AG04450 (cell line): ENCODE results near the gene TRPM2. TPM values are rescaled to one million over a fixed set of nuclear protein-coding genes. Genes with fewer than 3 reads are reported as not detected.
A peak's percentile ranks its signal among the peaks of the same experiment; 100 is the strongest.

Source experiments
- CTCF ChIA-PET: fragments of 300-600, 350-600 bp; formaldehyde crosslinking; extraction: SDS; loops from one replicate; lab custom pipeline; 2022; ENCODE audit warnings: antibody characterized with exemption, inconsistent platforms; lab: Charles Lee
- POLR2A ChIA-PET: fragments of 350-600 bp; formaldehyde crosslinking; extraction: SDS; loops from one replicate; lab custom pipeline; 2021; ENCODE audit warnings: antibody characterized with exemption, inconsistent platforms; lab: Yijun Ruan, JAX
- DNase-seq: peaks from one replicate; pipeline ENCODE4 v3.0.0-alpha.2; 2011; ENCODE audit warnings: low read depth, low spot score
- H3K27ac ChIP-seq: one replicate; pipeline ENCODE4 v1.5.1; 2012; ENCODE audit warnings: low read depth, low read length, control low read depth
- H3K27me3 ChIP-seq: one replicate; pipeline ENCODE4 v1.6.0; 2012; ENCODE audit warnings: low read length; ENCODE audit not compliant: control insufficient read depth, insufficient read depth
- H3K4me3 ChIP-seq: 2 replicates; pipeline ENCODE4 v1.5.1; 2011; ENCODE audit warnings: mild to moderate bottlenecking, low read depth, low read length, control low read depth
- H3K9me3 ChIP-seq: 2 replicates; pipeline ENCODE4 v1.5.1; 2012; ENCODE audit warnings: low read length; ENCODE audit not compliant: control insufficient read depth, insufficient read depth
- CTCF ChIP-seq: IDR thresholded peaks from 2 replicates; pipeline ENCODE4 v1.5.1; 2011; ENCODE audit warnings: low read depth, low read length, control low read depth, inconsistent platforms
- polyA minus RNA-seq: library from RNA; depleted of rRNA, polyadenylated mRNA; stranded (reverse); fragments of >200 nt; gene quantifications from 2 replicates; pipeline ENCODE4 v1.2.3, GENCODE V29; 2011; rRNA and poly(A)+ RNA removed
- polyA plus RNA-seq: library from polyadenylated mRNA; depleted of rRNA; stranded (reverse); fragments of >200 nt; gene quantifications from 2 replicates; pipeline ENCODE4 v1.2.3, GENCODE V29; 2011; rRNA removed

The TRPM2 gene
- polyA plus RNA-seq (not detected in 2 replicates), polyA minus RNA-seq (0.05 and 0.30 TPM in 2 replicates)

- ChIA-PET CTCF (no interaction called here), POLR2A (interaction anchor here (1.2 kb wide), 1 partner anchor 13 kb away, joined by 4 read pairs; no protein-coding TSS in a partner anchor)
- H3K9me3 ChIP-seq = peaks cover 4% of the 10 kb centered on the region; the same call in 1 of the 2 replicates
- peaks cover 29% of the 10 kb centered on the region for H3K27me3 ChIP-seq
- no peak within 1 kb of the TSS for H3K27ac ChIP-seq
- H3K4me3 ChIP-seq = no peak within 1 kb of the TSS
- TF ChIP-seq CTCF = no peak
- DNase-seq = no peak
These were observed at the start of gene TRPM2 for GRCh38 chr21:44353191-44353970. Gene TRPM2, plus strand, starts transcription at chr21:44353621. Its CDS starts 80 bp downstream, at chr21:44353701.

- ChIA-PET CTCF (interaction anchor here (0.6 to 1.8 kb wide), 4 partner anchors 9 to 491 kb away, joined by 4 to 5 read pairs (median 4); no protein-coding TSS in a partner anchor), POLR2A (interaction anchor here (1.4 kb wide), 1 partner anchor 34 kb away, joined by 3 read pairs; no protein-coding TSS in a partner anchor)
- no peaks in the 10 kb centered on the region for H3K9me3 ChIP-seq
- no peak for TF ChIP-seq CTCF
- no peaks in the 10 kb centered on the region for H3K27me3 ChIP-seq
- no peak overlapping the region for H3K27ac ChIP-seq
- DNase-seq = no peak
- no peak overlapping the region for H3K4me3 ChIP-seq
These were observed 49.3 kb upstream of the TRPM2 start for GRCh38 chr21:44304011-44304616.

DNA sequence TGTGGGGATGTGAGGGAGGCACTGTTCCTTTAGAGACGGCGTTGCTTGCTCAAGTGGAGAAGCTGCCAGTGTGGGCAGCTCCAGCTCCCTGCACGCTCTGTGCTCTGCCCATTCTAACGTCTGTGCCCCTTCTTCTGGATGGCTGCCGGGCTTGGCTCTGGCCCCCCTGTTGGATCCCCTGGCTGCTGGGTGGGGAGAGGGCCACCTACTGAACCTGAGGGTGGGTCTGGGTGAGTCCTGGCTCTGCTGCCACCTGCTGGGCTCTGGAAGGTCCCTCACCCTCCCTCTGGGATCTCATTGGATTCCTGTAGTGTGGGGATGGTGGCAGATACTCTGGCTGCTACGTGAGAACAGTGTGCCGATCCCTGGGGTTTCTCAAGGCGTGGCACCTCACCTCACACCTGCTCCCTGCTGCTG is 48.5 kb upstream of the TRPM2 start:
- CTCF ChIA-PET = interaction anchor here (0.7 to 1.8 kb wide), 6 partner anchors 9 to 1807 kb away, joined by 3 to 5 read pairs (median 4); no protein-coding TSS in a partner anchor

DNA sequence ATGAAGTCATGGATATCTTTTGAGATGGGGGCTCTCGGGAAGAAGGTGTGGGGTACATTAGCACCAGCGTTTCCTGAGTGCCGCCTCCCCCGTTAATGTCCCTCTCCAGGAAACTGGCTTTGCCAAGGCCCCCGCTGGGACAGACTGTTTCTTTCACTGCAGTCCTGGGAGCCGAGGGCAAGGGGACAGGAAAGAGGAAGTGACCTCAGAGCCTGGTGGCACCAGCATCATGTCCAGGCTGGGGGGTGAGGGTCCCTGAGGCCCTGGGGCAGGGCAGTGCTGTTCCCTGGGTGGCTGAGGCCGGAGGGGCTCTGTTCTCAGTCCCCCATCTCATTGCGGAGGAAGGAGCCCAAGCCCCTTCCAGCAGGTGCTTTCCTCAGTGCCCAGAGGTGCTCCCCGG is 47.7 kb upstream of the TRPM2 start:
- CTCF ChIA-PET = interaction anchor here (0.7 kb wide), 3 partner anchors 8 to 1806 kb away, joined by 3 read pairs; no protein-coding TSS in a partner anchor

More for the DNA sequence above, 48.5 kb upstream of the TRPM2 start:
- Histone ChIP-seq H3K27ac (no peak overlapping the region), H3K4me3 (no peak overlapping the region), H3K27me3 (no peaks in the 10 kb centered on the region), H3K9me3 (no peaks in the 10 kb centered on the region)
- no peak for DNase-seq
- POLR2A ChIA-PET = interaction anchor here (0.6 kb wide), 1 partner anchor 9 kb away, joined by 6 read pairs; no protein-coding TSS in a partner anchor
- peak; percentile 74 for TF ChIP-seq CTCF

More for the DNA sequence above, 47.7 kb upstream of the TRPM2 start:
- DNase-seq = no peak
- no peaks in the 10 kb centered on the region for H3K9me3 ChIP-seq
- no peak overlapping the region for H3K27ac ChIP-seq
- POLR2A ChIA-PET = no interaction called here
- H3K4me3 ChIP-seq = no peak overlapping the region
- TF ChIP-seq CTCF = no peak
- no peaks in the 10 kb centered on the region for H3K27me3 ChIP-seq
